ENCODE results near the gene TRPC4. TPM values are rescaled to one million over a fixed set of nuclear protein-coding genes. Genes with fewer than 3 reads are reported as not detected.

TRPC4 gene
- total RNA-seq, 3 donors from 2014 or later = 0.29 to 0.98 (median 0.32) TPM

- DNase-seq (ENCODE audit: low spot score in 2 of 2) = no peak
- Histone ChIP-seq H3K4me1 (no peaks in the 10 kb centered on the region), H3K27ac (no peak overlapping the region), H3K9me3 (no peaks in the 10 kb centered on the region), H3K36me3 (no peaks in the 10 kb centered on the region), H3K27me3 (no peaks in the 10 kb centered on the region), H3K4me3 (no peak overlapping the region)
- no peak for TF ChIP-seq POLR2AphosphoS5 (IDR thresholded peaks at IDR 0.05)
- intact Hi-C loops (cut with DNase I; ENCODE audit: low total_unique reads) = no loop called here
Observed at GRCh38 chr13:37751025-37751424, 118.5 kb downstream of the TRPC4 start.

GRCh38 chr13:37748913-37749312, 120.7 kb downstream of the TRPC4 start:
- intact Hi-C loops (cut with DNase I; ENCODE audit: low total_unique reads) = no loop called here
- Histone ChIP-seq H3K27ac (no peak overlapping the region), H3K4me3 (no peak overlapping the region), H3K27me3 (no peaks in the 10 kb centered on the region), H3K4me1 (no peaks in the 10 kb centered on the region), H3K9me3 (no peaks in the 10 kb centered on the region), H3K36me3 (no peaks in the 10 kb centered on the region)
- no peak for DNase-seq (ENCODE audit: low spot score in 2 of 2)
- TF ChIP-seq, protein P1, sequence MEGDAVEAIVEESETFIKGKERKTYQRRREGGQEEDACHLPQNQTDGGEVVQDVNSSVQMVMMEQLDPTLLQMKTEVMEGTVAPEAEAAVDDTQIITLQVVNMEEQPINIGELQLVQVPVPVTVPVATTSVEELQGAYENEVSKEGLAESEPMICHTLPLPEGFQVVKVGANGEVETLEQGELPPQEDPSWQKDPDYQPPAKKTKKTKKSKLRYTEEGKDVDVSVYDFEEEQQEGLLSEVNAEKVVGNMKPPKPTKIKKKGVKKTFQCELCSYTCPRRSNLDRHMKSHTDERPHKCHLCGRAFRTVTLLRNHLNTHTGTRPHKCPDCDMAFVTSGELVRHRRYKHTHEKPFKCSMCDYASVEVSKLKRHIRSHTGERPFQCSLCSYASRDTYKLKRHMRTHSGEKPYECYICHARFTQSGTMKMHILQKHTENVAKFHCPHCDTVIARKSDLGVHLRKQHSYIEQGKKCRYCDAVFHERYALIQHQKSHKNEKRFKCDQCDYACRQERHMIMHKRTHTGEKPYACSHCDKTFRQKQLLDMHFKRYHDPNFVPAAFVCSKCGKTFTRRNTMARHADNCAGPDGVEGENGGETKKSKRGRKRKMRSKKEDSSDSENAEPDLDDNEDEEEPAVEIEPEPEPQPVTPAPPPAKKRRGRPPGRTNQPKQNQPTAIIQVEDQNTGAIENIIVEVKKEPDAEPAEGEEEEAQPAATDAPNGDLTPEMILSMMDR (IDR thresholded peaks at IDR 0.05) = no peak
- TF ChIP-seq POLR2AphosphoS5 (IDR thresholded peaks at IDR 0.05) (no peak), POLR2A (IDR thresholded peaks at IDR 0.05) (no peak)

- TF ChIP-seq POLR2AphosphoS5 (IDR thresholded peaks at IDR 0.05) (no peak), POLR2A (IDR thresholded peaks at IDR 0.05) (no peak)
- TF ChIP-seq, protein P1 (IDR thresholded peaks at IDR 0.05) = no peak
- Histone ChIP-seq H3K36me3 (no peaks in the 10 kb centered on the region), H3K4me3 (no peak overlapping the region), H3K27ac (no peak overlapping the region), H3K4me1 (no peaks in the 10 kb centered on the region), H3K9me3 (no peaks in the 10 kb centered on the region), H3K27me3 (no peaks in the 10 kb centered on the region)
- intact Hi-C loops (cut with DNase I; ENCODE audit: low total_unique reads) = no loop called here
- DNase-seq (ENCODE audit: low spot score in 2 of 2) = no peak
Observed at GRCh38 chr13:37747071-37747612, 122.4 kb downstream of the TRPC4 start.

- Histone ChIP-seq H3K4me3 (no peak overlapping the region), H3K4me1 (no peaks in the 10 kb centered on the region), H3K36me3 (no peaks in the 10 kb centered on the region), H3K9me3 (no peaks in the 10 kb centered on the region), H3K27ac (no peak overlapping the region), H3K27me3 (no peaks in the 10 kb centered on the region)
- intact Hi-C loops (cut with DNase I; ENCODE audit: low total_unique reads) = no loop called here
- TF ChIP-seq, protein P1 (IDR thresholded peaks at IDR 0.05) = no peak
- TF ChIP-seq POLR2AphosphoS5 (IDR thresholded peaks at IDR 0.05) = no peak
- no peak for TF ChIP-seq POLR2A (IDR thresholded peaks at IDR 0.05)
- DNase-seq (ENCODE audit: low spot score in 2 of 2) = no peak
Observed at GRCh38 chr13:37741536-37741935, 128.0 kb downstream of the TRPC4 start.

GRCh38 chr13:37736045-37736444, 133.5 kb downstream of the TRPC4 start:
- no peak overlapping the region for H3K27ac ChIP-seq
- intact Hi-C loops (cut with DNase I; ENCODE audit: low total_unique reads) = no loop called here
- H3K36me3 ChIP-seq = no peaks in the 10 kb centered on the region
- no peaks in the 10 kb centered on the region for H3K9me3 ChIP-seq
- no peak for TF ChIP-seq POLR2A (IDR thresholded peaks at IDR 0.05)
- TF ChIP-seq POLR2AphosphoS5 (IDR thresholded peaks at IDR 0.05) = no peak
- TF ChIP-seq, protein P1 (IDR thresholded peaks at IDR 0.05) = no peak
- no peaks in the 10 kb centered on the region for H3K27me3 ChIP-seq
- DNase-seq (ENCODE audit: low spot score in 2 of 2) = no peak
- no peak overlapping the region for H3K4me3 ChIP-seq
- no peaks in the 10 kb centered on the region for H3K4me1 ChIP-seq

GRCh38 chr13:37735293-37735692, 134.3 kb downstream of the TRPC4 start:
- H3K9me3 ChIP-seq = no peaks in the 10 kb centered on the region
- TF ChIP-seq POLR2AphosphoS5 (IDR thresholded peaks at IDR 0.05) (no peak), POLR2A (IDR thresholded peaks at IDR 0.05) (no peak)
- TF ChIP-seq, protein P1 (IDR thresholded peaks at IDR 0.05) = no peak
- no peaks in the 10 kb centered on the region for H3K27me3 ChIP-seq
- DNase-seq (ENCODE audit: low spot score in 2 of 2) = no peak
- intact Hi-C loops (cut with DNase I; ENCODE audit: low total_unique reads) = no loop called here
- no peaks in the 10 kb centered on the region for H3K4me1 ChIP-seq
- H3K27ac ChIP-seq = no peak overlapping the region
- H3K4me3 ChIP-seq = no peak overlapping the region
- H3K36me3 ChIP-seq = no peaks in the 10 kb centered on the region
